Vagina (tissue), 2 donors: ENCODE data around the gene IQSEC3. TPM values are rescaled to one million over a fixed set of nuclear protein-coding genes. Genes with fewer than 3 reads are reported as not detected.

Experiments
- DNase-seq, 2 donors: peaks; one replicate each; pipeline ENCODE4 v3.0.0-alpha.2; 2017; ENCODE audit errors: extremely low spot score in 2 of 2
- H3K27ac ChIP-seq: fragments of 200-600 bp; sonication (generic); one replicate; pipeline ENCODE4 v1.5.1; 2019
- H3K27me3 ChIP-seq: fragments of 200-600 bp; sonication (generic); one replicate; pipeline ENCODE4 v1.5.1; 2019
- H3K36me3 ChIP-seq, 2 donors: fragments of 200-600 bp; sonication (generic); one replicate each; pipeline ENCODE4 v1.5.1; 2017 to 2019
- H3K4me1 ChIP-seq: fragments of 200-600 bp; sonication (generic); one replicate; pipeline ENCODE4 v1.5.1; 2019
- H3K4me3 ChIP-seq, 2 donors: fragments of 200-600 bp; sonication (generic); 1 replicate in 1 of 2; 2 replicates in 1 of 2; pipeline ENCODE4 v1.5.1; 2016 to 2019
- H3K9me3 ChIP-seq: fragments of 200-600 bp; sonication (generic); one replicate; pipeline ENCODE4 v1.5.1; 2019
- CTCF ChIP-seq, 3 experiments: fragments of 450-650 bp in 2 of 3; fragments of 200-600 bp in 1 of 3; sonication (generic) in 1 of 3; IDR thresholded peaks; one replicate each; pipeline ENCODE4 v1.5.1; 2017 to 2019; ENCODE audit warnings: antibody characterized with exemption in 3 of 3, mild to moderate bottlenecking in 2 of 3, moderate library complexity in 2 of 3
- POLR2A ChIP-seq, 2 donors: fragments of 450-650 bp; IDR thresholded peaks; one replicate each; pipeline ENCODE4 v1.6.1; 2017; ENCODE audit warnings: antibody characterized with exemption in 2 of 2, mild to moderate bottlenecking in 2 of 2, moderate library complexity in 2 of 2
- POLR2AphosphoS5 ChIP-seq, 2 donors: sonication (generic); formaldehyde crosslinking; IDR thresholded peaks; one replicate each; pipeline ENCODE4 v1.9.0; 2017; ENCODE audit warnings: antibody characterized with exemption in 2 of 2, mild to moderate bottlenecking in 2 of 2, low read depth in 1 of 2; ENCODE audit not compliant: insufficient read depth in 1 of 2
- intact Hi-C: fragments of 100-400 bp; cut with DNase I; formaldehyde crosslinking; loops from one replicate; pipeline ENCODE4 v1.15.1; 2023
- total RNA-seq: library from RNA; depleted of rRNA; stranded (reverse); fragments of >200 nt; gene quantifications from one replicate; pipeline ENCODE4 v1.2.3, GENCODE V29; 2016

Gene IQSEC3
- total RNA-seq, 1 donor from 2014 or later: 1.7 TPM

DNA sequence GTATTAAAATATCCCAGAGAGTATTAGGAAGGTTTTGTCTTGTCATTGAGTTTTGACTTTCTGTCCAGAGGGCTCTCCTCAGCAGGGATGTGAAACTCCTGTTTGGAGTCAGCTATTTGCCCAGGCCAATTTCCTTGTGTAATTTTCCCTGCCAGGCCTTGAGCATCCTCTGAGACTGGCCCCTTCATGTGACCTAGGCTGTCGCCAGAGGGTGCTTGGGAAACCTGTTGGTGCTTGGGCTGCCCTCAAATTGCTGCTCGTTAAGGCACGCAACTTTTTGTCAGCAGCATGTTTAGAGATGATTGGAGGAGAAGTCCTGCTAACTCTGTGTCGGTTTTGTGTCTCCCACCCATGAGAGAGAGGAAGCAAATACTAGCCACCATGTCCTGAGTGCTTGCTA, 39.1 kb downstream of the IQSEC3 start:
- TF ChIP-seq CTCF (IDR thresholded peaks at IDR 0.05): no peak
- TF ChIP-seq POLR2A (IDR thresholded peaks at IDR 0.05): no peak
- no peak for TF ChIP-seq POLR2AphosphoS5 (IDR thresholded peaks at IDR 0.05; ENCODE audit: insufficient read depth in 1 of 2, low read depth in 1 of 2)
- Histone ChIP-seq H3K4me1 (no peaks in the 10 kb centered on the region), H3K36me3 (no peaks in the 10 kb centered on the region), H3K4me3 (no peak overlapping the region), H3K27ac (no peak overlapping the region), H3K27me3 (no peaks in the 10 kb centered on the region), H3K9me3 (no peaks in the 10 kb centered on the region)
- intact Hi-C loops: no loop called here
- no peak for DNase-seq

- Histone ChIP-seq H3K9me3 (no peaks in the 10 kb centered on the region), H3K36me3 (no peaks in the 10 kb centered on the region), H3K4me1 (no peaks in the 10 kb centered on the region), H3K27ac (no peak overlapping the region), H3K27me3 (no peaks in the 10 kb centered on the region), H3K4me3 (no peak overlapping the region)
- no peak for TF ChIP-seq CTCF (IDR thresholded peaks at IDR 0.05)
- no peak for TF ChIP-seq POLR2A (IDR thresholded peaks at IDR 0.05)
- TF ChIP-seq POLR2AphosphoS5 (IDR thresholded peaks at IDR 0.05; ENCODE audit: insufficient read depth in 1 of 2, low read depth in 1 of 2): no peak
- DNase-seq: no peak
- intact Hi-C loops: no loop called here
Observed at GRCh38 chr12:106118-106591, 39.6 kb downstream of the IQSEC3 start.

DNA sequence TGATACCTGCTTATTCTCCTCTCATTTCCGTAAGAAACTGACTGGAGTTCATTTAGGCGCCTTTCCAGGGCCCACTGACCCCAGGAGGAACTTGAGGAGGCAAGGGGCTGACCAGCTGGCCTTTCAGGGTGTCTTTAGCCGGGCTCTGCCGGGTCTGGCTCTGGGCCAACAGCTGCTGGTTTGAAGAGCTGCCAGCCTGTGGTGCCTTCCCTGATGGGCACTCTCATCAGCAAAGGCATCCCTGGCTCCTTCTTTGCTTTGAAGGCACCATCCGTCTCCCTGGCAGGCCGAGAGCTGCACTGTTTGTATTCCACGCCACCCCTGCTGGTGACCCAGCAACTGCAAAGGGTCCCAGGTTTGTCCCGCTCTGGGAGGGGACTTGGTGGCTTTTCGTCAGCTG, 42.0 kb downstream of the IQSEC3 start:
- Histone ChIP-seq H3K4me1 (peaks cover 7% of the 10 kb centered on the region), H3K27me3 (no peaks in the 10 kb centered on the region), H3K9me3 (no peaks in the 10 kb centered on the region), H3K27ac (no peak overlapping the region), H3K36me3 (no peaks in the 10 kb centered on the region), H3K4me3 (no peak overlapping the region)
- DNase-seq: no peak
- TF ChIP-seq CTCF (IDR thresholded peaks at IDR 0.05): no peak
- TF ChIP-seq POLR2AphosphoS5 (IDR thresholded peaks at IDR 0.05; ENCODE audit: insufficient read depth in 1 of 2, low read depth in 1 of 2): no peak
- no peak for TF ChIP-seq POLR2A (IDR thresholded peaks at IDR 0.05)
- intact Hi-C loops: no loop called here

DNA sequence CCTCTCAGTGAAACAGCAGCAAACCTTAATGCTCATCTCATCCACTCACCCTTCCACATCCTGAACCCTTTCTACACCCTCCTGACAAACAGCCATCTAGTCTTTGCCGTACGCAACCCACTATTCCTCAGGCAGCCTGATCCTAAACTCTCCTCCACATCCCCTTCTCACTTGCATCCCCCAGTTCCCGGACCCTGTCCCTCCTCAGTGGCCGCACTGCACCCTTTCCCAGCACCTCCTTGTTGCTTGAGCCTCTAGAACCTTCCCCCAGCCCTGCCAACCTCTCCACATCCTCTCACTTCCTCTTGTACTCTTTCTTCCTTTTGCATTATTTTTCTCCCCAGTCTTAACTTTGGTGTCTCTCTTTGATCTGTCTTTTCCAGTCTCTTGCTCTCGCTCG, 42.9 kb downstream of the IQSEC3 start:
- no peak for DNase-seq
- Histone ChIP-seq H3K36me3 (no peaks in the 10 kb centered on the region), H3K27me3 (no peaks in the 10 kb centered on the region), H3K27ac (no peak overlapping the region), H3K4me3 (no peak overlapping the region), H3K4me1 (peaks cover 7% of the 10 kb centered on the region), H3K9me3 (no peaks in the 10 kb centered on the region)
- no peak for TF ChIP-seq CTCF (IDR thresholded peaks at IDR 0.05)
- no peak for TF ChIP-seq POLR2AphosphoS5 (IDR thresholded peaks at IDR 0.05; ENCODE audit: insufficient read depth in 1 of 2, low read depth in 1 of 2)
- no peak for TF ChIP-seq POLR2A (IDR thresholded peaks at IDR 0.05)
- intact Hi-C loops: no loop called here

DNA sequence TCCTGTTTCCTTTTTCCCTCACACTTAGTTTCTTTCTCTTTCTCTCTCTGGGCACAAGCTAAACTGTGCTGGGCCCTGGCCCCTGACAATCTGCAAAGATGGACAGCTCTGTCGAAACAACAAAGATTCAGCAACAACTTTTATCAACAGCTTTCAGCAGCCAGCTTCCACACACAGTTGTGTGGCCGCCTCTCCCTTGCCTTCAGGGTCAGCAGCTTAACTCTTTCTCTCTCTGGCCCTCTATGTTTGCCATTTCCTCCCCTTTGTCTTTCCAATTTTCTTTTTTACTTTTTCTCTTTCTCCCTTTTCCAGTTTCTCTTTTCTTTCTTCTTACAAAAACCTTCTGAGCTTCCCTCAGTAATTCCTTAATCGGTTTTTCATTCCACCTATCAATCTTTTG, 43.3 kb downstream of the IQSEC3 start:
- no peaks in the 10 kb centered on the region for H3K27me3 ChIP-seq
- H3K9me3 ChIP-seq: no peaks in the 10 kb centered on the region
- H3K27ac ChIP-seq: no peak overlapping the region
- no peak overlapping the region for H3K4me3 ChIP-seq
- no peak for TF ChIP-seq POLR2AphosphoS5 (IDR thresholded peaks at IDR 0.05; ENCODE audit: insufficient read depth in 1 of 2, low read depth in 1 of 2)
- TF ChIP-seq CTCF (IDR thresholded peaks at IDR 0.05): no peak
- TF ChIP-seq POLR2A (IDR thresholded peaks at IDR 0.05): no peak
- intact Hi-C loops: no loop called here
- no peak for DNase-seq
- H3K36me3 ChIP-seq: no peaks in the 10 kb centered on the region
- H3K4me1 ChIP-seq: peaks cover 7% of the 10 kb centered on the region
